NB4 (cell line): ENCODE data around the gene IQGAP2.

Experiments
- MYC ChIP-seq: IDR thresholded peaks from 2 replicates; pipeline ENCODE4 v1.6.1; 2011; ENCODE audit warnings: low read depth, low read length
- POLR2A ChIP-seq: IDR thresholded peaks from 2 replicates; pipeline ENCODE4 v1.6.1; 2011; ENCODE audit warnings: mild to moderate bottlenecking; ENCODE audit not compliant: insufficient read length; ENCODE audit errors: extremely low read depth
- TF ChIP-seq, protein P1 (sequence below): IDR thresholded peaks from one replicate; pipeline ENCODE4 v1.5.1; 2012; ENCODE audit warnings: low read depth, low read length
- TF ChIP-seq, protein P2 (sequence below): IDR thresholded peaks from 2 replicates; pipeline ENCODE4 v1.6.1; 2011; ENCODE audit warnings: low read depth, low read length

DNA sequence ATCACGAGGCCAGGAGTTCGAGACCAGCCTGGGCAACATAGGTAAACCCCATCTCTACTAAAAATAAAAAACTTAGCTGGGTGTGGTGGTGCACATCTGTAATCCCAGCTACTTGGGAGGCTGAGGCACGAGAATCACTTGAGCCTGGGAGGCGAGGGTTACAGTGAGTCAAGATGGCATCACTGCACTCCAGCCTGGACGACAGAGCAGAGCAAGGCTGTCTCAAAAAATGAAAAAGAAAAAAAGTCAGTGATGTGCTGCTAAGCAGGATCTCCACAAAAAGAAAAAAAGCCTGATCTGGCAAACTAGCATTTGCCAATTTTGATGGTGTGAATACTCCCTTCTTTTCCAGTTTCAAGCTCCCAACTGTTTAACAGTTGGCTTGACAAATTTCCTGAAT is 334.8 kb downstream of the IQGAP2 start:
- TF ChIP-seq, protein P1, sequence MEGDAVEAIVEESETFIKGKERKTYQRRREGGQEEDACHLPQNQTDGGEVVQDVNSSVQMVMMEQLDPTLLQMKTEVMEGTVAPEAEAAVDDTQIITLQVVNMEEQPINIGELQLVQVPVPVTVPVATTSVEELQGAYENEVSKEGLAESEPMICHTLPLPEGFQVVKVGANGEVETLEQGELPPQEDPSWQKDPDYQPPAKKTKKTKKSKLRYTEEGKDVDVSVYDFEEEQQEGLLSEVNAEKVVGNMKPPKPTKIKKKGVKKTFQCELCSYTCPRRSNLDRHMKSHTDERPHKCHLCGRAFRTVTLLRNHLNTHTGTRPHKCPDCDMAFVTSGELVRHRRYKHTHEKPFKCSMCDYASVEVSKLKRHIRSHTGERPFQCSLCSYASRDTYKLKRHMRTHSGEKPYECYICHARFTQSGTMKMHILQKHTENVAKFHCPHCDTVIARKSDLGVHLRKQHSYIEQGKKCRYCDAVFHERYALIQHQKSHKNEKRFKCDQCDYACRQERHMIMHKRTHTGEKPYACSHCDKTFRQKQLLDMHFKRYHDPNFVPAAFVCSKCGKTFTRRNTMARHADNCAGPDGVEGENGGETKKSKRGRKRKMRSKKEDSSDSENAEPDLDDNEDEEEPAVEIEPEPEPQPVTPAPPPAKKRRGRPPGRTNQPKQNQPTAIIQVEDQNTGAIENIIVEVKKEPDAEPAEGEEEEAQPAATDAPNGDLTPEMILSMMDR, result no peak
- TF ChIP-seq POLR2A (no peak), MYC (no peak)
- TF ChIP-seq, protein P2, sequence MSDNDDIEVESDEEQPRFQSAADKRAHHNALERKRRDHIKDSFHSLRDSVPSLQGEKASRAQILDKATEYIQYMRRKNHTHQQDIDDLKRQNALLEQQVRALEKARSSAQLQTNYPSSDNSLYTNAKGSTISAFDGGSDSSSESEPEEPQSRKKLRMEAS, result no peak
